GM12878 (cell line): ENCODE measurements around the gene SLC15A1.

Experiments used
- CEBPB ChIP-seq, 2 experiments: fragments of 150-350 bp in 1 of 2; IDR thresholded peaks; 2 replicates each; pipeline ENCODE4 v1.6.1; 2012 to 2014; ENCODE audit warnings: low read depth in 2 of 2, low read length in 2 of 2, borderline replicate concordance in 1 of 2, inconsistent platforms in 1 of 2
- CTCF ChIP-seq, 3 experiments: IDR thresholded peaks in 2 of 3; conservative IDR thresholded peaks in 1 of 3; 2 replicates each; pipeline ENCODE4 v1.5.1; 2011; ENCODE audit warnings: low read depth in 3 of 3, low read length in 3 of 3, mild to moderate bottlenecking in 3 of 3, control low read depth in 2 of 3, moderate library complexity in 2 of 3, inconsistent platforms in 1 of 3, mixed read lengths in 1 of 3; ENCODE audit not compliant: control insufficient read depth in 2 of 3, insufficient read depth in 1 of 3; ENCODE audit errors: extremely low read depth in 1 of 3
- EZH2 ChIP-seq: IDR thresholded peaks from 2 replicates; pipeline ENCODE4 v1.6.1; 2012; ENCODE audit warnings: low read depth, mild to moderate bottlenecking, control low read depth, inconsistent platforms, low read length, borderline replicate concordance; ENCODE audit not compliant: control insufficient read depth

- TF ChIP-seq CTCF (IDR thresholded peaks at IDR 0.05 in 2 of 3, conservative IDR thresholded peaks at IDR 0.05 in 1 of 3; ENCODE audit: control insufficient read depth in 2 of 3, extremely low read depth in 1 of 3, insufficient read depth in 1 of 3, low read depth in 3 of 3, low read length in 3 of 3) (no peak), EZH2 (no peak), CEBPB (IDR thresholded peaks at IDR 0.05; ENCODE audit: borderline replicate concordance in 1 of 2, low read depth in 2 of 2, low read length in 2 of 2) (no peak)
Observed at GRCh38 chr13:98779695-98780094, 27.2 kb upstream of the SLC15A1 start.
